Parathyroid adenoma (tissue), 2 donors: ENCODE data around the gene FAM186B.
A peak's percentile ranks its signal among the peaks of the same experiment; 100 is the strongest.

Source experiments
- H2AFZ ChIP-seq: fragments of 300-600 bp; sonication (generic); one replicate; pipeline ENCODE4 v1.7.0; 2017; ENCODE audit warnings: antibody characterized with exemption, mild to moderate bottlenecking
- H3K27ac ChIP-seq: fragments of 300-600 bp; sonication (generic); one replicate; pipeline ENCODE4 v1.7.0; 2017
- H3K27me3 ChIP-seq: fragments of 300-600 bp; sonication (generic); one replicate; pipeline ENCODE4 v1.7.0; 2017; ENCODE audit warnings: low read length; ENCODE audit not compliant: control insufficient read depth, insufficient read depth
- H3K36me3 ChIP-seq: fragments of 300-600 bp; sonication (generic); one replicate; pipeline ENCODE4 v1.7.0; 2017; ENCODE audit warnings: low read length; ENCODE audit not compliant: control insufficient read depth, insufficient read depth
- H3K4me1 ChIP-seq: fragments of 300-600 bp; sonication (generic); one replicate; pipeline ENCODE4 v1.7.0; 2017; ENCODE audit warnings: control low read depth
- H3K4me2 ChIP-seq: fragments of 300-600 bp; sonication (generic); one replicate; pipeline ENCODE4 v1.7.0; 2017; ENCODE audit warnings: low read length
- H3K4me3 ChIP-seq: fragments of 300-600 bp; sonication (generic); one replicate; pipeline ENCODE4 v1.7.0; 2017; ENCODE audit warnings: low read depth, low read length
- H3K79me2 ChIP-seq: fragments of 300-600 bp; sonication (generic); one replicate; pipeline ENCODE4 v1.7.0; 2017; ENCODE audit warnings: control low read depth
- H3K9ac ChIP-seq: fragments of 300-600 bp; sonication (generic); one replicate; pipeline ENCODE4 v1.7.0; 2017; ENCODE audit warnings: mild to moderate bottlenecking
- H3K9me3 ChIP-seq: fragments of 300-600 bp; sonication (generic); one replicate; pipeline ENCODE4 v1.7.0; 2017; ENCODE audit warnings: low read length; ENCODE audit not compliant: control insufficient read depth
- TF ChIP-seq, protein P1 (sequence below): fragments of 300-600 bp; sonication (generic); IDR thresholded peaks from one replicate; pipeline ENCODE4 v1.7.0; 2017; ENCODE audit warnings: antibody characterized with exemption, mild to moderate bottlenecking
- donor health status: primary hyperparathyroidism.

FAM186B gene

DNA sequence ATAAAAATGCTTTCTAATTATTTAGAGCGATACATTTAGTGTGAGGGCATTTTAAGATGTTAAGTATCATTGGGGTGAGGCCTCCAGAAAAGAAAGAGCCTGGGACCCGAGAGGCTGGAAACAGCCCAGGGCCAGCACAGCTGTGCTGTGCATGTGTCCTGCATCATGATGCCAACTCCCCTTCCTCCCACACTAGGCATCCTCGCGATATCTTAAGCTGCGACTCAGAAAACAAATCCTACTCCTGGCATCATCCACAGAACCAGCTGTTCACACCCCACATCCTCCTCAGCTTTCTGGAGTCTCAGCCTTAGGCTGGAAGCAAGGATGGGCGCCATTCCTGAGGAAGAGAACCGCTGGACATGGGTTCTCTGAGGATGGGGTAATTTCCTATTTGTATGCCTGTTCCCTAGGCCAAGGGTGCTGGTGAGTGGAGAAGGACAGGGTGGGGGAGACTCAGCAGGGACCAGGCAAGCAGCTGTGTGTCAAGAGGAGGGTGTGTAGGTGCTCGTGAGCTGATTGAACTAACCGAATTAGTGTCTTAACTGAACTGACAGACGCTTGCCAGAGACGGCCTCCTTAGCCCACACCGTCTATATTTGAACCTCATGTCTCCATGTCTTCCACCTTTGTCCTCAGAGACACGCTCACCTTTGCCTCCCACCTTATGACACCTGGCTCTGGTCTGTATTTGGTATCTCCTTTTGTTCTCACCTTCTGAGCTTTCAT lies 21.9 kb downstream of the FAM186B start:
- H2AFZ ChIP-seq, result no peak overlapping the region
- no peak overlapping the region for H3K9ac ChIP-seq
- H3K4me3 ChIP-seq, result no peak overlapping the region
- H3K9me3 ChIP-seq, result no peaks in the 10 kb centered on the region
- no peaks in the 10 kb centered on the region for H3K36me3 ChIP-seq
- H3K79me2 ChIP-seq, result peaks cover 14% of the 10 kb centered on the region
- TF ChIP-seq, protein P1, sequence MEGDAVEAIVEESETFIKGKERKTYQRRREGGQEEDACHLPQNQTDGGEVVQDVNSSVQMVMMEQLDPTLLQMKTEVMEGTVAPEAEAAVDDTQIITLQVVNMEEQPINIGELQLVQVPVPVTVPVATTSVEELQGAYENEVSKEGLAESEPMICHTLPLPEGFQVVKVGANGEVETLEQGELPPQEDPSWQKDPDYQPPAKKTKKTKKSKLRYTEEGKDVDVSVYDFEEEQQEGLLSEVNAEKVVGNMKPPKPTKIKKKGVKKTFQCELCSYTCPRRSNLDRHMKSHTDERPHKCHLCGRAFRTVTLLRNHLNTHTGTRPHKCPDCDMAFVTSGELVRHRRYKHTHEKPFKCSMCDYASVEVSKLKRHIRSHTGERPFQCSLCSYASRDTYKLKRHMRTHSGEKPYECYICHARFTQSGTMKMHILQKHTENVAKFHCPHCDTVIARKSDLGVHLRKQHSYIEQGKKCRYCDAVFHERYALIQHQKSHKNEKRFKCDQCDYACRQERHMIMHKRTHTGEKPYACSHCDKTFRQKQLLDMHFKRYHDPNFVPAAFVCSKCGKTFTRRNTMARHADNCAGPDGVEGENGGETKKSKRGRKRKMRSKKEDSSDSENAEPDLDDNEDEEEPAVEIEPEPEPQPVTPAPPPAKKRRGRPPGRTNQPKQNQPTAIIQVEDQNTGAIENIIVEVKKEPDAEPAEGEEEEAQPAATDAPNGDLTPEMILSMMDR, result no peak
- no peak overlapping the region for H3K4me2 ChIP-seq
- H3K4me1 ChIP-seq, result peaks cover 5% of the 10 kb centered on the region
- H3K27ac ChIP-seq, result no peak overlapping the region
- no peaks in the 10 kb centered on the region for H3K27me3 ChIP-seq

DNA sequence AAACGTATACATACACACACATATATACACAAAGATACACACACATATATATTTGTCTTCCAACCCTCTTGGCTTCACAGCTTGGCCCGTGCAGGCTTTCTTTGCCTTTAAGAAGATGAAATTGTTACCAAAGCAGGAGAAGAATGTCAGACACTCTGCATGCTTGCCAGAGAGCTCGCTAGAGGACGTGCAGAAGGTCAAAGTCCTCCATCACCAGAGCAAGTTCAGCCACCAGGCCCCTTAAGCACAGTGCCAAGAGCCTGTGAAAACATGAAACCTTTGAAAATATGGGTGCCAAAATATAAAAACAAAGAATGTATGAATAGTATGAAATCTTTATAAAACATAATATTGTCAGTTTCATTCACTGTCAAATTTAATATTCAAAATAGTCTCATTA lies 22.6 kb downstream of the FAM186B start:
- Histone ChIP-seq H3K4me1 (peaks cover 5% of the 10 kb centered on the region), H2AFZ (no peak overlapping the region), H3K4me2 (no peak overlapping the region), H3K79me2 (peaks cover 14% of the 10 kb centered on the region), H3K9me3 (no peaks in the 10 kb centered on the region), H3K27me3 (no peaks in the 10 kb centered on the region), H3K9ac (no peak overlapping the region), H3K4me3 (no peak overlapping the region), H3K36me3 (no peaks in the 10 kb centered on the region), H3K27ac (no peak overlapping the region)
- TF ChIP-seq, protein P1, result no peak

DNA sequence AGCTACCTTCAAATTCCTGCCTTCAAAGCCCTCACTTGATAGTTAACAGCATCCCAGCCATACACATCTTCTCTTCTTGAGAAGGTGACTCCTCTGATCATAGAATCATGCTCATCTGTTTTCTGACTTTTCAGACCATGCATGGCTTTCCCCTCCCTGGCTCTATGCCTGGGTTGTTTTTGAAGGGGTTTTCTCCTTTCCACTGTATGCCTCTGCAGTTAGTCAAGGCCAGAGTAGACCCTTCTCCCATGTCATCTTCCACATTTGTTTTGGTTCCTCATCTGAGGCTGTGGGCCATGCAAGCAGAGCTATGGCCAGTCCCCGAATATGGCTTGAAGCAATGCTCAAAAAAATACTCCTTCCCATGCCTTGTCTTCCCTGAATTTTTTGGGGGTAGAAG lies 23.2 kb downstream of the FAM186B start:
- TF ChIP-seq, protein P1, result no peak
- Histone ChIP-seq H3K27ac (no peak overlapping the region), H3K9ac (no peak overlapping the region)

DNA sequence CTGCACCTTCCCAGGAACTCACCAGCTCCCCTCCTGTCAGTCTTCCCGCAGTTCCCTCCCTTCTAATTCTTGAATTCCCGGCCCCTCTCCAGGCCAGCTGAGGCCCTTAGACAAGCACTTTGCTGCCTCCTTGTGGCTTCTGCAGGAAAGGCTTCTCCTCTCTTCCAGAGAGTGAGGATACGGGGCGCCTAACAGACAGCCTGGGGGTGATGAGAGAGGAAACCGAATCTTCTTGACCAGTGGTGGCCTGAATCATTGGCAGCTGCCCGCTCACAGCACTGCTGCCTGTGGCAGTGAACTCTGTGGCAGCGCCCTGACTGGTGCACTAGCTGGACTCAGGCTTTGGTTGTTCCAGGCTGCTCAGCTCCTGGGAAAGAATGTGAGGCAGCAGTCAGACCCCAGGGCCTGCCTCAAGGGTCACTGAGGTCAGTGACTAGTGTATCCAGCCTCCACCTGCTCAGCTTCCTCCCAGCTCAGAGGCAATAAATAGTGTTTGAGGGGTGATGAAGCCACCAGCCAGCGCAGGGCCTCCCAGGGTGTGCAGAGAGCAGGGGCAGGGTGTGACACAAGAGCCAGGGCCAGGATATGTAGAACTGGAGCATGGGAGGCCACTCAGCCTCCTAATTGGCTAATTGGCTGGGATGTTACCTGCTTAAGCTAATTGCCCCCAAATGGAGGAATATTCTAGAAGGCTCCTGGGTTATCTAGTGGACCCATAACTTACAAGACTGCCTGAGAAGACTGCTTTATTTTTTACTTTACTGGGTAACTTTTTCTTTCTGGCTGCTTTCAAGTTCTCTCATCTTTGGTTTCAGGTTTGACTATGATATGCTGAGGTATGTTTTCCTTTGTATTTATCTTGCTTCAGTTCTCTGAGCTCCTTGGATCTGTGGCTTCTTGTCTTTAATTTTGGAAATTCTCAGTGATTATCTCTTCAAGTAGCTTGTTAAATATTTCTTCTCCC lies 24.6 kb downstream of the FAM186B start:
- Histone ChIP-seq H3K9me3 (no peaks in the 10 kb centered on the region), H3K4me2 (no peak overlapping the region), H2AFZ (no peak overlapping the region), H3K4me1 (peaks cover 5% of the 10 kb centered on the region), H3K27me3 (no peaks in the 10 kb centered on the region), H3K9ac (no peak overlapping the region), H3K36me3 (no peaks in the 10 kb centered on the region), H3K79me2 (peaks cover 14% of the 10 kb centered on the region), H3K4me3 (no peak overlapping the region), H3K27ac (no peak overlapping the region)
- TF ChIP-seq, protein P1, result peak; percentile 91

More for the DNA sequence above, 23.2 kb downstream of the FAM186B start:
- no peak overlapping the region for H3K4me3 ChIP-seq
- H3K36me3 ChIP-seq, result no peaks in the 10 kb centered on the region
- H3K9me3 ChIP-seq, result no peaks in the 10 kb centered on the region
- H2AFZ ChIP-seq, result no peak overlapping the region
- H3K4me1 ChIP-seq, result peaks cover 5% of the 10 kb centered on the region
- peaks cover 14% of the 10 kb centered on the region for H3K79me2 ChIP-seq
- no peaks in the 10 kb centered on the region for H3K27me3 ChIP-seq
- H3K4me2 ChIP-seq, result no peak overlapping the region
